ENCODE results near the gene GUF1.

- TF ChIP-seq EZH2 (IDR thresholded peaks at IDR 0.05; ENCODE audit: insufficient read depth, poor library complexity, severe bottlenecking) = no peak
- no peak for TF ChIP-seq EZH2phosphoT487 (IDR thresholded peaks at IDR 0.05; ENCODE audit: insufficient read depth, low read depth)
These were observed 40.1 kb upstream of the GUF1 start for GRCh38 chr4:44638091-44638490.
